Fibroblast of lung (primary cell): Measurements from ENCODE around the gene APRT. TPM values are rescaled to one million over a fixed set of nuclear protein-coding genes. Genes with fewer than 3 reads are reported as not detected.

Source experiments
- DNase-seq, 2 donors: peaks; one replicate each; pipeline versions ENCODE4 v3.0.0 to v3.0.0-alpha.2; 2010; ENCODE audit warnings: low read depth in 2 of 2
- H2AFZ ChIP-seq: 2 replicates; pipeline ENCODE4 v1.5.1; 2012; ENCODE audit warnings: low read length, control low read depth, inconsistent platforms
- H3K27ac ChIP-seq: 2 replicates; pipeline ENCODE4 v1.5.1; 2011; ENCODE audit warnings: low read length, control low read depth; ENCODE audit not compliant: insufficient read depth
- H3K27me3 ChIP-seq: 2 replicates; pipeline ENCODE4 v1.5.1; 2011; ENCODE audit warnings: mild to moderate bottlenecking, low read length; ENCODE audit not compliant: control insufficient read depth, insufficient read depth
- H3K36me3 ChIP-seq: 2 replicates; pipeline ENCODE4 v1.5.1; 2011; ENCODE audit warnings: low read length; ENCODE audit not compliant: control insufficient read depth, insufficient read depth
- H3K4me1 ChIP-seq: 2 replicates; pipeline ENCODE4 v1.5.1; 2011; ENCODE audit warnings: low read length; ENCODE audit not compliant: control insufficient read depth, insufficient read depth; ENCODE audit errors: extremely low read depth
- H3K4me2 ChIP-seq: 2 replicates; pipeline ENCODE4 v1.5.1; 2011; ENCODE audit warnings: low read length, control low read depth; ENCODE audit not compliant: insufficient read depth; ENCODE audit errors: extremely low read depth
- H3K4me3 ChIP-seq, 4 experiments: fragments of 200-600 bp in 1 of 4; sonication (generic) in 1 of 4; replicated peaks in 1 of 4; 2 replicates each; pipeline ENCODE4 v1.5.1; 2011 to 2016; ENCODE audit warnings: low read length in 4 of 4, low read depth in 3 of 4, mild to moderate bottlenecking in 3 of 4, control low read depth in 2 of 4, inconsistent platforms in 1 of 4, mixed read lengths in 1 of 4; ENCODE audit not compliant: insufficient read depth in 1 of 4; ENCODE audit errors: control extremely low read depth in 1 of 4
- H3K79me2 ChIP-seq: 2 replicates; pipeline ENCODE4 v1.5.1; 2012; ENCODE audit warnings: mild to moderate bottlenecking, low read length, inconsistent platforms; ENCODE audit not compliant: control insufficient read depth, insufficient read depth
- H3K9ac ChIP-seq: 2 replicates; pipeline ENCODE4 v1.5.1; 2011; ENCODE audit warnings: mild to moderate bottlenecking, low read length, control low read depth; ENCODE audit not compliant: insufficient read depth
- H3K9me3 ChIP-seq: 2 replicates; pipeline ENCODE4 v1.5.1; 2012; ENCODE audit warnings: low read depth, low read length; ENCODE audit not compliant: control insufficient read depth, insufficient read depth
- H4K20me1 ChIP-seq: 2 replicates; pipeline ENCODE4 v1.5.1; 2011; ENCODE audit warnings: low read length; ENCODE audit not compliant: control insufficient read depth, insufficient read depth; ENCODE audit errors: extremely low read depth
- EZH2 ChIP-seq: IDR thresholded peaks from 2 replicates; pipeline ENCODE4 v1.5.1; 2012; ENCODE audit warnings: low read length, control low read depth, mild to moderate bottlenecking; ENCODE audit errors: missing control alignments
- polyA plus RNA-seq, 2 donors: library from polyadenylated mRNA; depleted of rRNA in 1 of 2; stranded (reverse) in 1 of 2; unstranded in 1 of 2; fragments of >200 nt; gene quantifications; 2 replicates each; pipeline ENCODE4 v1.2.1, GENCODE V29; 2011 to 2012; ENCODE audit warnings: missing spikeins in 1 of 2
- total RNA-seq: library from RNA; depleted of rRNA; stranded (reverse); fragments of >200 nt; gene quantifications from 2 replicates; pipeline ENCODE4 v1.2.1, GENCODE V29; 2014
- TF ChIP-seq, protein P1 (sequence below), 2 donors: IDR thresholded peaks in 1 of 2; conservative IDR thresholded peaks in 1 of 2; 1 replicate in 1 of 2; 2 replicates in 1 of 2; pipeline ENCODE4 v1.5.1; 2011 to 2012; ENCODE audit warnings: low read length in 2 of 2, control low read depth in 1 of 2, inconsistent platforms in 1 of 2, low read depth in 1 of 2, mild to moderate bottlenecking in 1 of 2

APRT gene
- total and polyA plus RNA-seq, 2 donors (not counting 1 experiment from before 2014, with no cell fraction given): 39.2 to 95.6 TPM

GRCh38 chr16:88769617-88770460 lies 41.9 kb downstream of the APRT start:
- H3K4me2 ChIP-seq: peak overlapping the region; percentile 5
- no peak for DNase-seq
- peaks cover 86% of the 10 kb centered on the region for H3K79me2 ChIP-seq
- no peak overlapping the region for H2AFZ ChIP-seq
- no peaks in the 10 kb centered on the region for H3K27me3 ChIP-seq
- peaks cover 3% of the 10 kb centered on the region for H3K36me3 ChIP-seq
- H3K27ac ChIP-seq: peak overlapping the region; percentile 69
- H3K4me3 ChIP-seq: no peak overlapping the region
- H3K9ac ChIP-seq: peak overlapping the region; percentile 26
- H4K20me1 ChIP-seq: no peaks in the 10 kb centered on the region
- no peak for TF ChIP-seq EZH2
- TF ChIP-seq, protein P1, sequence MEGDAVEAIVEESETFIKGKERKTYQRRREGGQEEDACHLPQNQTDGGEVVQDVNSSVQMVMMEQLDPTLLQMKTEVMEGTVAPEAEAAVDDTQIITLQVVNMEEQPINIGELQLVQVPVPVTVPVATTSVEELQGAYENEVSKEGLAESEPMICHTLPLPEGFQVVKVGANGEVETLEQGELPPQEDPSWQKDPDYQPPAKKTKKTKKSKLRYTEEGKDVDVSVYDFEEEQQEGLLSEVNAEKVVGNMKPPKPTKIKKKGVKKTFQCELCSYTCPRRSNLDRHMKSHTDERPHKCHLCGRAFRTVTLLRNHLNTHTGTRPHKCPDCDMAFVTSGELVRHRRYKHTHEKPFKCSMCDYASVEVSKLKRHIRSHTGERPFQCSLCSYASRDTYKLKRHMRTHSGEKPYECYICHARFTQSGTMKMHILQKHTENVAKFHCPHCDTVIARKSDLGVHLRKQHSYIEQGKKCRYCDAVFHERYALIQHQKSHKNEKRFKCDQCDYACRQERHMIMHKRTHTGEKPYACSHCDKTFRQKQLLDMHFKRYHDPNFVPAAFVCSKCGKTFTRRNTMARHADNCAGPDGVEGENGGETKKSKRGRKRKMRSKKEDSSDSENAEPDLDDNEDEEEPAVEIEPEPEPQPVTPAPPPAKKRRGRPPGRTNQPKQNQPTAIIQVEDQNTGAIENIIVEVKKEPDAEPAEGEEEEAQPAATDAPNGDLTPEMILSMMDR (conservative IDR thresholded peaks at IDR 0.05 in 1 of 2, IDR thresholded peaks at IDR 0.05 in 1 of 2; ENCODE audit: low read depth in 1 of 2, low read length in 2 of 2): no peak
- peaks cover 55% of the 10 kb centered on the region for H3K4me1 ChIP-seq
- no peaks in the 10 kb centered on the region for H3K9me3 ChIP-seq

DNA sequence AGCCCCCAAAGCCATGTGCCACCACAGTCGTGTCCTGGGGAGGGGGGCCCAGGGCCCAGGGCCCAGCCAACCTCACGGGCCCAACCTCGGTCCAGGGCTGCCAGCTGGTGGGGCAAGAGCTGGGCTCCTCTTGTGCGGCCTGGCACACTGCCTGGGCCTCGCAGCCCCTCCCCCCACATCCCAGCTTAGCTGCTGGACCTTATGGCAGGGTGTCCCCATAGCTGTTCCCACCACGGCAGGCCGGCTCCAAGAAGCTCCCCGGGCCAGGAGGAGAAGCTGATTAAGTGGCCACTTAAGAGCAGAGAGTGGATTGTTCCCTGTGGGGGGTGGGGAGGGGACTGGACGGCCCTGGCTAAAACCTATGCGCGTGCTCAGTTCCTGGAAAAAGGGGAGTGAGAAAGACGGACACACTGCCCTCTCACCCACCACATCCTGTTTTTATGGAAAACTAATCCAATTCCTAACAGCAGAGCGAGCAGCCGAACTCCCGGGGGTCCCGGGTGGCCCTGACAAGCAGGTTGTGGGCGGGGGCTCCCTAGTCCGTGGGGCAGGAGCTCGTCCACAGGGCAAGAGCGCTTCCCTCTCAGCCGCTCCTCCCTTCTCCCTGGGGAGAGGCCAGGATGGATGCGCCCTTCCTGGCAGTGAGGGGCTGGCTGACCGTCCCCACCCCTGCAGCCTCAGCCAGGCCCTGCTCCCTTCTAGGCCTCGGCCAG lies 43.5 kb downstream of the APRT start:
- DNase-seq: peak; percentile 71 to 87
- Histone ChIP-seq H3K4me3 (peak overlapping the region in 2 of 4 experiments; percentile 15 to 35), H3K4me1 (peaks cover 45% of the 10 kb centered on the region), H4K20me1 (no peaks in the 10 kb centered on the region), H3K79me2 (peaks cover 87% of the 10 kb centered on the region), H3K4me2 (peak overlapping the region; percentile 51), H2AFZ (no peak overlapping the region), H3K36me3 (peaks cover 5% of the 10 kb centered on the region), H3K27ac (peak overlapping the region; percentile 57), H3K9ac (peak overlapping the region; percentile 21), H3K27me3 (no peaks in the 10 kb centered on the region), H3K9me3 (no peaks in the 10 kb centered on the region)
- no peak for TF ChIP-seq EZH2
- TF ChIP-seq, protein P1 (conservative IDR thresholded peaks at IDR 0.05 in 1 of 2, IDR thresholded peaks at IDR 0.05 in 1 of 2; ENCODE audit: low read depth in 1 of 2, low read length in 2 of 2): no peak

GRCh38 chr16:88767546-88768070 lies 44.1 kb downstream of the APRT start:
- no peaks in the 10 kb centered on the region for H3K27me3 ChIP-seq
- H3K79me2 ChIP-seq: peaks cover 92% of the 10 kb centered on the region
- no peak for DNase-seq
- H3K36me3 ChIP-seq: peaks cover 5% of the 10 kb centered on the region
- no peaks in the 10 kb centered on the region for H4K20me1 ChIP-seq
- peak overlapping the region; percentile 21 for H3K9ac ChIP-seq
- no peaks in the 10 kb centered on the region for H3K9me3 ChIP-seq
- H3K4me1 ChIP-seq: peaks cover 42% of the 10 kb centered on the region
- no peak for TF ChIP-seq EZH2
- TF ChIP-seq, protein P1 (conservative IDR thresholded peaks at IDR 0.05 in 1 of 2, IDR thresholded peaks at IDR 0.05 in 1 of 2; ENCODE audit: low read depth in 1 of 2, low read length in 2 of 2): no peak
- peak overlapping the region; percentile 57 for H3K27ac ChIP-seq
- H3K4me3 ChIP-seq: peak overlapping the region in 1 of 4 experiments; percentile 35
- peak overlapping the region; percentile 25 for H3K4me2 ChIP-seq
- H2AFZ ChIP-seq: no peak overlapping the region
